Measurements from ENCODE around the gene MED25.

DNA sequence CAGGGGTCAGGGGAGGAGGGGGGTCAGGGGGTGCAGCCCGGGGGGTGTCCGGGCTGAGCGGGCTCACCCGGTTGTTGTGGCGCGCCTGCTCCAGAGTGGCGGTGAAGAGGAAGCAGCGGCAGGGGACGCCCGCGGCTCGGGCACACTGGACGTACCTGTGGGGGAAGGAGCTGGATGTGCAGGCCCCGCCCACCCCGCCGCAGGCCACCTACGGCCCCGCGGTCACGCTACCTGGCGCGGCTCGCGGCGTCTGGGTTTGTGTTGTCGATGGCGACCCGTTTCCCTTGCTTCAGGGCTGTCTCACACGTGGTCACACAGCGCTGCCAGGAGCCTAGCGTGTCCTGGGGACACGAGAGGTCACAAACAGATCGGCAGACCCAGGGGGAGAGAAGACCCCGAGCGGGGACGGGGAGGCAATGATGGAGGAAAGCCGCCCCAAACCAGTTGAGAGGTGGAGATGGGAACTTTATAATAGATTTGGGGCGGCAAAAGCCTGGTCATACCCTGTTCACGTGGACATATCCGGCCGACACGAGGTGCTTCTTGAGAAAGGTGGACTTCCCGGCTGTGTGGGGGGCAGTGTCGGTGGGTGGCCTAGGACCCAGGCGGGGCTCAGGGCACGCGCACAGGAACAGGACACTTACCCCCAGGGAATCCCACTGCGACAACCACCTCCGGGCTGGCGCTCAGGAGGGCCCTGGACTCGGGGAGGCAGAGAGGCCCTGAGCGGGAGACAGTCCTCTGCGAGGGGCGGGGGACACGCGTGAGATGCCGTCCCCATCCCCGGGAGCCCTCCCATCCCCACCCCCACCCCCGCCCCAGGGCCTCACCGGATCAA is 43.7 kb downstream of the MED25 start:
- TF ChIP-seq SIN3A (IDR thresholded peaks at IDR 0.05; ENCODE audit: borderline replicate concordance, insufficient read depth, low read length) (no peak), POLR2AphosphoS5 (IDR thresholded peaks at IDR 0.05; ENCODE audit: low read depth, low read length) (no peak), FOXP2 (optimal IDR thresholded peaks at IDR 0.05; ENCODE audit: borderline replicate concordance, extremely low read depth, extremely low read length, insufficient read depth) (no peak)
- TF ChIP-seq, protein P1, sequence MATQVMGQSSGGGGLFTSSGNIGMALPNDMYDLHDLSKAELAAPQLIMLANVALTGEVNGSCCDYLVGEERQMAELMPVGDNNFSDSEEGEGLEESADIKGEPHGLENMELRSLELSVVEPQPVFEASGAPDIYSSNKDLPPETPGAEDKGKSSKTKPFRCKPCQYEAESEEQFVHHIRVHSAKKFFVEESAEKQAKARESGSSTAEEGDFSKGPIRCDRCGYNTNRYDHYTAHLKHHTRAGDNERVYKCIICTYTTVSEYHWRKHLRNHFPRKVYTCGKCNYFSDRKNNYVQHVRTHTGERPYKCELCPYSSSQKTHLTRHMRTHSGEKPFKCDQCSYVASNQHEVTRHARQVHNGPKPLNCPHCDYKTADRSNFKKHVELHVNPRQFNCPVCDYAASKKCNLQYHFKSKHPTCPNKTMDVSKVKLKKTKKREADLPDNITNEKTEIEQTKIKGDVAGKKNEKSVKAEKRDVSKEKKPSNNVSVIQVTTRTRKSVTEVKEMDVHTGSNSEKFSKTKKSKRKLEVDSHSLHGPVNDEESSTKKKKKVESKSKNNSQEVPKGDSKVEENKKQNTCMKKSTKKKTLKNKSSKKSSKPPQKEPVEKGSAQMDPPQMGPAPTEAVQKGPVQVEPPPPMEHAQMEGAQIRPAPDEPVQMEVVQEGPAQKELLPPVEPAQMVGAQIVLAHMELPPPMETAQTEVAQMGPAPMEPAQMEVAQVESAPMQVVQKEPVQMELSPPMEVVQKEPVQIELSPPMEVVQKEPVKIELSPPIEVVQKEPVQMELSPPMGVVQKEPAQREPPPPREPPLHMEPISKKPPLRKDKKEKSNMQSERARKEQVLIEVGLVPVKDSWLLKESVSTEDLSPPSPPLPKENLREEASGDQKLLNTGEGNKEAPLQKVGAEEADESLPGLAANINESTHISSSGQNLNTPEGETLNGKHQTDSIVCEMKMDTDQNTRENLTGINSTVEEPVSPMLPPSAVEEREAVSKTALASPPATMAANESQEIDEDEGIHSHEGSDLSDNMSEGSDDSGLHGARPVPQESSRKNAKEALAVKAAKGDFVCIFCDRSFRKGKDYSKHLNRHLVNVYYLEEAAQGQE (IDR thresholded peaks at IDR 0.05; ENCODE audit: insufficient read depth in 1 of 2, low read depth in 2 of 2, low read length in 2 of 2) = no peak

Data from PFSK-1 (cell line).